DMS53 treated with DMSO at 0.1 percent for 48 hours (cell line): ENCODE data around the gene LRRC59.
"Not testable (repeated sequence)": the region's sequence is repeated elsewhere in the genome, so short reads cannot be mapped to it uniquely, and the experiment has no call there.

Source experiments
- DNase-seq: peaks from one replicate; lab custom pipeline; 2025; ENCODE audit not compliant: unreplicated experiment; lab: John Stamatoyannopoulos, UW

LRRC59 gene

GRCh38 chr17:50424996-50425681 is 27.8 kb upstream of the LRRC59 start:
- DNase-seq, result no peak

DNA sequence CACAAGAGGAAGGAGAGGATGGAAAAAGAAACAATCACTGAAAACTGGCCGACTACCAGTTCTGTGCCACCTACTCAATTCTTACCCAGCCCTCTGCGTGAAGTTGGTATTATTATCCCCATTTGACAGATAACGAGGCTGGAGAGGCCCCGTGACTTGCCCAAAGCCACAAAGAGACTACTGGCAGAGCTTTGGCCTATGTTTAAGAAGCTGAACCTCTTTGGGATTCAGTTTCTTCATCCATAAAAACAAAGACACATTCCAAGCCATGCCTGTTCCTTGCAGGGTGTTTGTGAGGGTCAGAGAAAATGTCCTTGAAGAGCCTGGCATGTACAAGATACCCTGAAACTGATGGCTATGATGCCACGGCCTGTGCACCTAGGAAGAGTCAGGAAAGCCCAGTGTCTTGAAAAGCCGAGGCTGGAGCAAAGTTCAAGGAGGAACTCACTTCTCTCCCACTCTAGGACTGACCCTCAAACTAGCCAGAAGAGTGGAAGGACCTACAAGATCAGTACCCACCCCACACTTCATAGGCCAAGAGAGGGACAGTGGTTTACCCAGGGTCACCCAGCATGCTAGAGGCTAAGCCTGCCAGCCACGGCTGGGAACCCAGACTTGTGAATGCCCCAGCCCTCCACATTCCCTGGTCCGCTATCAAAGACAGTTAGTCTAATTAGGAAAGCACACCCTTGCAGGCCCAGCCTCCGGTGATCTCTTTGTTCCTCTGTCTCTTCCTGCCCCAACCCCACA is 27.1 kb upstream of the LRRC59 start:
- no peak for DNase-seq

DNA sequence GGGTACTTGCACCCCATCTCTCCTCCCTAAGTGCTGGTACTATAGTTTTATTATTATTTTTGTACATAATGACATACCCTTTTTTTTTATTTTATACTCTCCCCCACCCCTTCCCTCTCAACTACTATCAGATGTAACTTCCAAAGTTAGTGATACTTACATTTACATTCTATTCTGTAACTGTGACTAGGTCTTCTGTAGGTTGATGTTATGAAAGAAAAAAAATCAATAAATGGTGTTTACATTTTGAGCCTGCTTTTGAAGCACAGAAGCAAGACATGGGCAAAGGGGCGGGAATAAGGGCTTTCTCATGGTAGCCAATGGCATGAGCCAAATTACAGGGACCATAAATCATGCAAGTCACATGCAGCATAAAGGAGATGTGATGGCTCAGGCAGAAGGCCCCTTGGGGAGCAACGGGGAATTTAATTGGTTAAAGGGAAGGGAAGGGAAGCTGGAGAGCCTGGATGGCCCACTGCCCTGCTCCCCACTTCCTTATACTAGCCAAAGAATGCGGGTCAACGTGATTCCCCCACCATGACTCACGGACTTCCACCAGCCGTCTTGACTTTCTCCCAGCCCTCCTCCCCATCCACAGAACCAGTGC is 26.3 kb upstream of the LRRC59 start:
- DNase-seq, result no peak

DNA sequence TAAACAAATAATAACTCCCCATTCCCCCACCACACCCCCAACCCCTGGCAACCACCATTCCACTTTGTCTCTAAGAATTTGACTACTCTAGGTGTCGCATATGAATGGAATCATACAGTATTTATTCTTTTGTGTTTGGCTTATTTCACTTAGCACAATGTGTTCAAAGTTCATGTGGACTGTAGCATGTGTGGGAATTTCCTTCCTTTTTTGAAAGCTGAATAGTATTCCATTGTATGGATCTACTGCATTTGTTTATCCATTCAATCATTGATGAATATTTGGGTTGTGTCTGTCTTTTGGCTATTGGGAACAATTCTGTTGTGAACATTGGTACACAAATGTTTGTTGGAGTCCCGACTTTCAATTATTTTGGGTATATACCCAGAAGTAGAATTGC is 25.4 kb upstream of the LRRC59 start:
- DNase-seq, result no peak

DNA sequence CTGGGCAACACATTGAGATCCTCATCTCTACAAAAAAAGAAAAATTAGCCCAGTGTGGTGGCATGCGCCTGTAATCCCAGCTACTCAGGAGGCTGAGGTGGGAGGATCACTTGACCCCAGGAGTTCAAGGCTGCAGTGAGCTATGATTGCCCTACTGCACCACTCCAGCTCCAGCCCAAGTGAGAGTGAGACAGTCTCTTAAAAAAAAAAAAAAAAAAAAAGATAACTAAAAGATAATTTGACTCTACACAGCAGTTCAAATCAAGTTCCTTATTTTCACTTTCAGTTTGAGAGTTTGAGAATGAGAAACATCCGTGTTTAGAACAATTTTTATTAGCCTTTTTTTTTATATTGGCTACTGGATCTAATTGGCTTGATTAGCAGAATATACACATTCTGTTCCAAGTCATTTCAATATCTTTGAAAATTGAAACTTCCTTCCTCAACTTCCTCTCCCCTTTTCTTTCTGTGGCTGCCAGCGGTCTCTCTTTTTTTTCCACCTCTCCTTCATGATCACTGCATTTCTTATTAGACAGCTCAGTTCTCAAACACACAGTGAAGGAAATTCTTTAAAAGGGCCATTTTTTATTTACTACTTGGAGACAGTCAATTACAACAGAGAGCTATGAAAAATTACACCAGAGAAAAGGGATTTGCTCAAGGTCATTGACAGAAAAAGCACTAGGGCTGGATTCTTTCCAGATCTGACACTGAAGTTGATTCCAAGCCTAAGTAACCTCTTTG is 24.2 kb upstream of the LRRC59 start:
- no peak for DNase-seq

DNA sequence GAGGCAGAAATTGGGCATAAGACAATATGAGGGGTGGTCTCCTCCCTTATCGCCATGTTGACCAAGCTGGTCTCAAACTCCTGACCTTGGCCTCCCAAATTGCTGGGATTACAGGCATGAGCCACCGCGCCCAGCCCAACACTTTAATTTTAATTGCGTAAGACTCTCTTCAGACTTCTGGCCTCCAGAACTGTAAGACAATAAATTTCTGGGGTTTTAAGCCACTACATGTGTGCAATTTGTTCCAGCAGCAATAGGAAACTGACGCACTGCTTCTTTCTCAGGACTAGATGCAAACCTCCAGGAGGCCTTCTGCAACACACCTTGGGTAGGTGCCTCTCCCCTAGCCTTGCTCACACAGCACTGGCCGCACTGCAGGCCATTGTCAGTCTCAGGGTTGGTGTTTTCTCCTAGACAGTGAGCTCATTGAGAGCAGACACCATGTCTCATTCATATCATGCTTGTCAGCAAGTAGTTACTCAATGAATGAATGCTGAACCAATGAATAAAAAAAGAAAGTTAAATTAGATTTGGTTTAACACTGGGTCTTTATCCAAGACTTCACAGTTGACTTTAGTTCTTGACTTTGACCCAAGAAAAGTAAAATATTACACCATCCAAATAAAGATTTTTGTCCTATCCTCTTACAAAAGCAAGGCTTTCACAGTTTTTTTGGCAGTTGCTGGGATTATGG is 23.2 kb upstream of the LRRC59 start:
- DNase-seq, result no peak

- DNase-seq, result not testable (repeated sequence)
Observed at GRCh38 chr17:50419577-50419976, 22.3 kb upstream of the LRRC59 start.

- no peak for DNase-seq
Observed at GRCh38 chr17:50414808-50415207, 17.5 kb upstream of the LRRC59 start.

DNA sequence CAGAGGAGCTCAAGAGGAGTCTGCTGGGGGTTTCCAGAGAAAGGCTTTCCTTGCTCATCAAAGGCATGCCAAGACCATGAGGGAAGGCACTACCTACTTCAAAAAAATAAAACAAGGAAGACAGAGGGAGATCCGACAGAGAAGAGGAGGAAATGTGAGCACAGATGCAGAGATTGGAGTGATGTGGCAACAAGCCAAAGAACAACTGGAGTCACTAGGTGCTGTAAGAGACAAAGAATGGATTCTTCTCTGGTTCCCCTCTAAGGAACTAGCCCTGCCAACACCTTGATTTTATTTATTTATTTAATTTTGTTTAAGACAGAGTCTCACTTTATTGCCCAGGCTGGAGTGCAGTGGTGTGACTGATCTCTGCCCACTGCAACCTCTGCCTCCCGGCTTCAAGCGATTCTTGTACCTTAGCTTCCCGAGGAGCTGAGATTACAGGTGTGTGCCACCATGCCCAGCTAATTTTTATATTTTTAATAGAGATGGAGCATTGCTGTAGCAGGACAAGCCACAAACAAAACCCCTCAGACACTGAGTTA is 14.9 kb upstream of the LRRC59 start:
- DNase-seq, result no peak

- DNase-seq, result no peak
Observed at GRCh38 chr17:50407921-50408320, 10.6 kb upstream of the LRRC59 start.

DNA sequence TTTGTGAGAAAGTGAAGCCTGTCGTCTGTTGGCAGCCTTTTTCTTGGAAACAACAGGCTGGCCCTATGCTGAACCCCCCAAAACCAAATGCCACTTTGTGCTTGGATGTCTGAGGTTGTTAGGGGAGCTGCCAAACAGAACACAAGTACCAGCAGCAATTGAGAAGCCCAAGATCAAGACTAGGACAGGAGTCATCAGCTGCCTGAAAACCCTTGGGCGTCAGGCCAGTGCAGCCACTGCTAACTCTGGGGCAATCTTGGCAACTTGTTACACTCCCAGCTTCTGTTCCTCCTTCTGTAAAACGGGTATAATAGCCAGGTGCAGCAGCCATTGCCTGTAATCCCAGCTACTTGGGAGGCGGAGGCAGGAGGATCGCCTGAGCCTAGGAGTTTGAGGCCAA is 9.3 kb upstream of the LRRC59 start:
- DNase-seq, result no peak

DNA sequence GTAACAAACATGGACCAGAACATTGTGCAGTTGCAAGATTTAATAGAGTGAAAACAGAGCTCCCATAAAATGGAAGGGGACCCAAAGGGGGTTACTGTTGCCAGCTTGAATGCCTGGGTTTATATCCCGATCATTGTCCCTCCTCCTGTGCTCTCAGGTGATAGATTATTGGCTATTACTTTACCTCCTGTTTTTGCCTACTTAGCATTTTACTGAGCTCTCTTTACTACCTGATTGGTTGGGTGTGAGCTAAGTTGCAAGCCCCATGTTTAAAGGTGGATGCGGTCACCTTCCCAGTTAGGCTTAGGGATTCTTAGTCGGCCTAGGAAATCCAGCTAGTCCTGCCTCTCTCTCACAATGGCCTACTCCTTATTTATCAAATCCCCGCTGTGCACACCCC is 8.0 kb upstream of the LRRC59 start:
- DNase-seq, result not testable (repeated sequence)

- DNase-seq, result not testable (repeated sequence)
Observed at GRCh38 chr17:50399591-50399990, 2.3 kb upstream of the LRRC59 start.

- not testable (repeated sequence) for DNase-seq
Observed at GRCh38 chr17:50398672-50399071, 1.3 kb upstream of the LRRC59 start.

GRCh38 chr17:50397919-50398285 is 579 bp upstream of the LRRC59 start:
- no peak for DNase-seq

GRCh38 chr17:50396261-50397110 is 837 bp downstream of the LRRC59 start:
- DNase-seq, result peak; percentile 44

DNA sequence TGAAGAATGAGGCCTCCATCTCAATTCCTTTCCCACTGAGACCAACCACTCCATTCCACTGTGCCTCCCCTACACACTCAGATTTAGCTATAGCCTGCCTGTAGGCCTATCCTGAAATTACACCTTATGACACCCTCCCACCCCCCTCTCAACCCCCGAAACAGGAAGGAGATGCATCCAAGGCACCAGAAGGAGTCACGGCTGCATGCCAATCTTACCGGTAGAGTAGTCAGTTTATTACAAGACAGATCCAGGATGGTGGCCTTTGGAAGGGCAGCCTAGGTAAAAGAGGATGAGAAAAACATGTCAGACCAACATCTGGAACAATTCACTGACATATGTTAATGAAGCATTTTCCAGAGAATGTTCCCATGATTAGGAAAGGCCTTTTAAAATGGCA is 2.6 kb downstream of the LRRC59 start:
- DNase-seq, result no peak

- DNase-seq, result no peak
Observed at GRCh38 chr17:50393700-50394099, 3.6 kb downstream of the LRRC59 start.

DNA sequence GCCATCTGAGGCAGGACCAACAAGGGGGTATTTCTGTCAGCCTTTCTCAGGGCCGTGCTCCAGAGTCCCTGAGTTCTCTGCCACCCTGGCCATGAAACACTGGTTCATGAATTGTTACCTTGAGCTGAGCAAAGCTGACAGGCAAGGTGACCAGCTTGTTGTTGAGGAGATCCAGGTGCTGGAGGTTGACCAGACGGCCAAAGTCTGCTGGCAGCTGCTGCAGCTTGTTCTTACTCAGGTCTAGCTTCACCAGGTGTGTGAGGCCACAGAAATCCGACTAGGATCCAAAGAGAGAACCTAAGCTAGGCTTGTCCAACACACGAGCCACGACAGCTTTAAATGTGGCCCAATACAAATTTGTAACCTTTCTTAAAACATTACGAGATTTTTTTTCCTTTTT is 4.7 kb downstream of the LRRC59 start:
- no peak for DNase-seq

DNA sequence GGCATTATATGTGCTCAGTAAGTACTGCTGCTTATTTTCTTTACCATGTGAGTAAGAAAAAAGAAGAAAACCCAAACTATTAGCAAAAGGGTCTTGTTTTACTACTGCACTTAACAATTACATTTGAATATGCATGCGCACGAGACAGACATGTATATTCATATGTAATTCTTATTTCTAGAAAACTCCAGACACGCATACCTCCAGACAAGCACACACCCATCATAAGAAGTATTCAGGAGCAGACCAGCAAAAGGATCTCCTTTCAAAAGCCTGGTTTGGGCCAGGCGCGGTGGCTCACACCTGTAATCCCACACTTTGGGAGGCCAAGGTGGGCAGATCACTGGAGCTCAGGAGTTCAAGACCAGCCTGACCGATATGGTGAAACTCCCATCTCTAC is 7.8 kb downstream of the LRRC59 start:
- DNase-seq, result no peak
